NCI-H1930 (cell line): ENCODE results near the gene OSTF1.

Source experiments
- DNase-seq, 2 experiments: peaks; one replicate each; lab custom pipeline; 2025; lab: John Stamatoyannopoulos, UW

OSTF1 gene, protein sequence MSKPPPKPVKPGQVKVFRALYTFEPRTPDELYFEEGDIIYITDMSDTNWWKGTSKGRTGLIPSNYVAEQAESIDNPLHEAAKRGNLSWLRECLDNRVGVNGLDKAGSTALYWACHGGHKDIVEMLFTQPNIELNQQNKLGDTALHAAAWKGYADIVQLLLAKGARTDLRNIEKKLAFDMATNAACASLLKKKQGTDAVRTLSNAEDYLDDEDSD

DNA sequence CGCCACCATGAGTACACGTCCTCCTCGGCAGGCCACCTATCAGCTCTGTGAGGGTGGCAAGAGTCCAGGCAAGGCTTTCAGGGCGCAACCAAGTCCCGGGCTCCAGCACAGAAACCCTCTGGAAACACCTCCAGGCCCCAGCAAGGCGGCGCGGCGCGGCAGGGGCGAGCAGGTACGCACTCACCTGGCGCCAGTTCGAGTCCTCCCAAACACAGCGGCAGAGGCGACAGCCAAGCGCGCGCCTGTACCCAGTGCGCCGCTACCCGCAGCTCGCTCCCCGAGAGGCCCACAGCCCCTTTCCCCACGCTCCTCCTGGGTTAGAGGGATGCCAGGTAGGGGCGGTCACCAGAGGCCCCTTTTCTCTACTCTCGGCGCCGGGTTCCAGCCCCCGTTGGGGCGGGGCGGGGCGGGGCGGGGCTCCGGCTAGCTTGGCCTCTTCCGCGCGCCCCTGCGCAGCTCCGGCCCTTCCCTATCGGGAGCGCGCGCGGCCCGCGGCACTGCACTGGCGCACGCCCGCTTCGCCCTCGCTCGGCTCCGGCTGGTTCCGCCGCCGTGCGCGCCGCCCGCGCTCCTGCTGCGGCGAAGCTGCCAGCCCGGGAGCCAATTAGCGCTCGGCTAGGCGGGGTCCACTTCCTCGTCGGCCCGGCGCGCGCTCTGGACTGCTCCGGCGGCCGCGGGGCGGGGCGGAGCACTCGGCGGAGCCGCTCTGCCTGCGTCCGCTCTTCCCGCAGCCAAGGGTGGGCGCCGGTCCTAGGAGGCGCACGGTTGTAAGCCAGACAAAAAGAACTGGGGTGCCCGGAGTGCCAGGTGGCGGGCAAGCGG, at the start of gene OSTF1, which contains the start of gene NMRK1:
Gene OSTF1, plus strand, starts transcription at position 691 of the 822 bp plus-strand sequence. CDS start 179 bp downstream, outside the sequence.
Gene NMRK1, minus strand, starts transcription at position 332 of the 822 bp plus-strand sequence. CDS start 5,040 bp downstream, outside the sequence.
- peak; percentile 86 to 94 for DNase-seq

DNA sequence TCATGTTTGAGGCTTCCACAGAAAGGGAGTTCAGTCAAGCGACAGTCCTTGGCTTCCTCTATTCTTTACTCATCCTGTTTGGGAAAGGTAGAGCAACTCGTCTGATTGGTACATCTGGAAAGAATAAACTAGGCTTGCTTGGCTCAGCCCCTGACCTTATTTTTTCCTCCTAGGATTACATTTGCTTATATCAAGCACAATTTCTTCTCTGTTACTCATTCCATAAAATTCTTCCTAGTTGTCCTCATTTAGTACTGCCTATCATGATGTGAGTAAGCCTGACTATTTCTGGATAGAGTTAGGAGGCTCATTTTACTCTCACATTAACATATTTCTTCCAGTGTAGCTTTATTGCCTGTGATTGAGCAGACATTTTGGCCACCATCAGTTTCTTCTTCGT, 49.3 kb upstream of the OSTF1 start:
- no peak for DNase-seq

DNA sequence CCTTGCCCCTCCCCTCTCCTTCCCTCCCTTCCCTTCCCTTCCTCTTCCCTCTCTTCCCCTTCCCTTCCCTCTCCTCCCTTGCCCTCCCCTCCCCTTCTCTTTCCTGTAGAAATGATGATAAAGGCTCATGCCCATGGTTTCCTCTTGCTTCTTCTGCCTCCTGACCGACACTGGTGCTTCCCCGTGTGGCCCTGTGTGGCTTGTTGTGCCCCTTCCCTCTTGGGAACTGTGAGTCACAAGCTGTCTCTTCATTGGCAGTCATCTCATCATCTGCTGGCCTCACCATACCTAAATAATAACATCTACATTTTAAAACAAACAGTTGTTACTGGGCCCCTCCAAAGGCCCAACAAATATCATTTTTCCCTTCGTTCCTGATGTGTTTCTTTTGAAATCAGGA, 48.5 kb upstream of the OSTF1 start:
- no peak for DNase-seq

DNA sequence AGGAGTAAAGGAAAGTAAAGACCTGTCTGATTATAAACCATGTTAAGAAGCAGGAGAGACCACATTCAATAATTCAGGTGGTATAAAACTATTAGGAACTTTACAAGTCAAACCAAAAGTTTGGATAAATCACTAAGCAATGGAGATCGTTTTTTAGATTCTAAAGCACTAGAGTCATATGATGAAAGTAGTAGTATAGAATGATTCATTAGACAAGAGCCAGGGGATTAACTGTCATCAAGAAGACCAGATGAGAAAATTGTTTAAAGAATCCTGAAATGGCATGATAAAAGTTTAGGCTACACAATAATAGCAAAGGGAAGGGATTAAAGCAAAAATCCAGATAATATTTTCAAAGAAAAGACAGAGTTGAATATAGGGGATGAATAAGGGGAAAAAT, 47.3 kb upstream of the OSTF1 start:
- DNase-seq, result no peak

DNA sequence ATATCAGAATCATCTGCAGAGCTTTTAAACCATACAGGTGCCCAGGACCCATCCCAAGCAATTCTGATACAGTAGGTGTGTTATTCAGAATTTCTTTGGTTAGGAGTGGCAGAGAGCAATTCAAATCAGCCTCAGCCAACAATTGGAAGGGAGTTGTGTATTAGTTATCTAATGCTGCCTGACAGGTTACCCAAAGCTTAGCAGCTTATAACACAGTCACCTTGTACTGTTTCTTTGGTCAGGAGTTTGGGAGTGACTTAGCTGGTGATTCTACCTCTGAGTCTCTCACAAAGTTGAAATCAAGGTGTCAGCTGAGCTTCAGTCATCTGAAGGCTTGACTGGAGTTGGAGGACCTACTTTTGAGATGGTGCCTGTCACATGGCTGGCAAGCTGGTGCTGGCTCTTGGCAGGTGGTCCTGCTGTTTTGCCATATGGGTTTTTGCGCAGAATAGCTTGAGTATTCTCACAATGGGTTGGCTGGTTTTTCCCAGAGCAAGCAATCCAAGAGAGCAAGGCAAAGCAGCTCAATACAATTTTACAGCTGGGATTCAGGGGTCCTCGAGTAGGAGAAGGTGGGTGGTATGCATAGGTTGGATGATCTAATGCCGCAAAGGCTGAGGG, 41.5 kb upstream of the OSTF1 start:
- no peak for DNase-seq

DNA sequence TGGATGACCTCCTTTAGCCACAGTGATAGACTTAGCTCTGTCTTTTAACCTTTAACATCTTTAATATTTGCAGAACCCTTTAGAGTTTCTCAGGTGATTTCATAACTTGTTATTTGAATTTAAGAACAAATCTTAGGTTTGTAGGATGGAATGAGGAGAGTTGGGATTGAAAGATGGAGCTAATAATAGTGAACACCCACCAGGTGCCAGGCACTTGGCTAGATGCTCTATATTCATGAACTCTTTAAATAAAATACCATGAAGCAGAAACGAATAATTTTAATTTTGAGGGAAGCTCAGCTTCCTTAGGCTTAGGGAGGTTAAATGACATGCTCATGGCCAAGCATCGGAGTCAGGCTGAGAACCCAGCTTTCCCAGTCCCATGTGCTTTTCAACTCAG, 40.8 kb upstream of the OSTF1 start:
- DNase-seq, result no peak

DNA sequence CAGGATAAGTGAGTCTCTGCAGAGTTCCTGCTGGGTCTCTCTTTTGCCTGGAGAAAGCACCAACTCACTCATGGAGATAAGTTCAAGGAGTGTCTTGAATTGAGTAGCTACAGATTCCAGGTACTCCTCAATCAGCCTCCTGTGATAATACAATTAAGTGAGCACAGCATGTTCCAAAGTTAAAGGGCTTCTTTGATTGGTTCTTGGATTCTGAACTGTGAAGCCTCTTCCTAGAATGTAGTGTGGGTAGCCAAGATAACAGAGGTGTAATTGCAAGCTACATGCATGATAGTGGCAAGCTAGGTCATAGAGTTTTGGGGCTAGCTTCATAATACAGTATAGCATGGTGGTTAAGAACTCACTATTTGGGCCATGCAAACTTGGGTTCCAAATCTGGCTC, 37.0 kb upstream of the OSTF1 start:
- DNase-seq, result no peak

DNA sequence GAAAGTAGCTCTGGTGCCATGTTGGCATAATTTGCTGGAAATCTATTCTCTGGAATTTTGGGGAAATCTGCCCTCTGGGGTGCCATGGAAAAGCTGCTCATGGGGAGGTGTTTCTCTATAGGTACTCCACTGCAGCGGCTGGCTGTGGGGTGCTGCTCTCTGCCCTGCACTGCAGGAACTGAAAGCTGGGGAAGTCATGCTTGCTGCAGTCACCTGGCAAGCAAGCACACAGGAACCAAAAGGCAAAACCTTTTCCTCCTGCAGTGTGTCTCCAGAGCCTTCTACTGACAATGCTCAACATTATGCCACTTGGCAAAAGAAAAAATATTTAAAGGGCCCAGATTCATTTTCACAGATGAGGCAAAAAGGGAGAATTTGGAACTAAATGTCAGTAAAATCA, 34.4 kb upstream of the OSTF1 start:
- no peak for DNase-seq

DNA sequence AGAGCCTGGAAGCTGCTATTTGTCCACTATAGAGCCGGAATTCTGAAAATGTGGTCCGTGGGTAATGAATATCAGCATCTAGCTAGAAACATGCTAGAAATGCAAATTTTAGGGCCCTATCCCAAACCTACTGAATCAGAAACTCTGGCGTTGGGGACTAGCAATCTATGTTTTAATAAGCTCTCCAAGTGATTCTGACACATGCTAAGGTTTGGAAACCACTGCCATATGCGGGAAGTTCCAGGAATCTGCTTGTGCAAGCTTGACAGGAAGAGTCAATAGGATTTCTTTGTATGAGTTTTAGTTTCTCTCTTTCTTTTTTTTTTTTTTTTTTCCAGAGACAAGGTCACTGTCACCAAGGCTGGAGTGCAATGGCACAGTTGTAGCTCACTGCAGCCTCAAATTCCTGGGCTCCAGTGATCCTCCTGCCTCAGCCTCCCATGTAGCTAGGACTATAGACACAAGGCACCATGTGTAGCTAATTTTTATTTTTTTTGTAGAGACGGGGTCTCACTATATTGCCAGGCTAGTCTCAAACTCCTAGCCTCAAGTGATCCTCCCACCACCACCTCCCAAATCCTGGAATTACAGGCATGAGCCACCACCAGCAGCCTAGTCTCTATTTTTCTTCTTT, 33.8 kb upstream of the OSTF1 start:
- no peak for DNase-seq

DNA sequence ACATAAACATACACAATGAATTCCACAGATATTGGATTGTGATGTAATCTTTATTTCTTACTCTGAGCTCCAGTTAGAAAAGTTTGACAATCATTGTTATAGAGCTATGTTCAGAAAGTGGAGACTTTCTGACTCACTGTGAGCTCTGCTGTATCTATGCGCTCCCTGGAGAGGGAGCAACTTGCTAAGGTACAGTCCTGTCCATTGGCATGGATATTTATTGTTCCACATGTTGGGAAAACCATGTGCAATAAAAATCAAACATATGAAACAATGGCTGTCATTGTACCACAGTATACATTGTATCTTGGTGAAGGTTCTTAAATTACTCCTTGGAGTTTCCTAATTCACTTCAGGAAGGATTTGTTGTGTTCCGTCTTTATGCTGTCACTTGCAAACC, 27.1 kb upstream of the OSTF1 start:
- DNase-seq, result no peak

DNA sequence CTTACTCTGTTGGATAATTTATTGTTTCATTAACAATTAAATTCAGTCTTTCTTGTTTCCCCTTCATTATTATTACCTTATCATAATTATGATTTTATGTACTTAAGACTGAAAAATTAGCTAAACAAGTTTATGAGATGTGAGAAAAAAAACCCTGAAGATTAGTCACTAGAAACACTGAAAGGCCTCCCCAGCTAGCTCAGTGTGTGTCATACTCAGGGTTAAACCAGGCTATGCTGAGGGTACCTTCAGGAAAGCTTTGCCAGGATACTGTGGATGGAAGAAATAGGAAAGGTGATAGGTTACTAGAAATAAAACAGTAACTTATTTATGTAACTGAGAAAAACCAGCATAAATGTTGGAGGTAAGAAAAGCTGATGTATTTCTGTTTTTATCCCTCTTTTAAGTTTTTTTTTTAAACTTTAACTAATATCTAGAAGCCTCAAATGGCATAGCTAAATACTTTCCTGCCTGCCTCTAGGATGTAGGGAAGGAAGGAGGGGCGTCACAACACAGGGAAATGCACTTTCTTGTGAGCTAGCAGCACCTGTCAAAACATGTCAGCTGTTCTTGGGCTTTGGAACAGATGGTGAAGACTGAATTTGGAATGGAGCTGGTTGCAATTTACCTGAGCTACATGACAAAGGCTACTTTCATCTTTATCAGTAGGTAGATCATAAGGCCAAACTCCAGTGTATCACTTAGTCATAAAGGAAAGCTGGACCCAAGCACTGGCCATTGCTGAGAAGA, 24.6 kb upstream of the OSTF1 start:
- no peak for DNase-seq

DNA sequence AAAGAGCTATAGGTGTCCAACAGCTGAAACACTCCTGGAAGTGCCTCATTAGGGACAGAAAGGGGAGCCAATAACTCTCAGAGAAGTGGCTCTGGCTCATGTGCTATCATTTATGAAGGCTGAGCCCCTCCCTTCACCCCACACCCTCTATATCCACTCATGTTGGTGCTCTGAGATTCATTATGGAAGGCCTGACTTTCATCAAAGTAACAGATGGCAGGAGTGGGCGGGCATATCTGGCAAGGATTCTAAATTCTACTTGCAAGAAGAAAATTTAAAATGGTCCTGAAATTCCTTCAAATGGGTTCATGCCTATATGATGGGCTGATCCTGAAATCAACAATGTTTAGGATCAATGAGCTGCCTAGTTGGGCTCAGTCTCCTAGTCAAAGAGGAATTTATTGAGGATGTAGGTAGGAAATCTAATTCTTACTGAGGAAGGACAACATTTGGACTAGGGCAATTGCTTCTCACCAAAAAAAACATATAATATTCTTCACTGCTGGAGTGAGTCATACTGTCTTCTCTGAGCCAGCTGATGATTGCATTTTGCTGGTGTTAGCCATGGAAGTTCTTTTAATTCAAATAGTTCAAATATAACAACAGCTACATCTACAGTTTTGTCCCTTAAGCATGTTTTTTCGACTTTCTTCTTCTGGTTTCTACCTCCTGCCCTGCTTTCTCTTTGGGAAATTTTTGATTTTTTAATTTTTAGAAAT, 23.8 kb upstream of the OSTF1 start:
- no peak for DNase-seq

DNA sequence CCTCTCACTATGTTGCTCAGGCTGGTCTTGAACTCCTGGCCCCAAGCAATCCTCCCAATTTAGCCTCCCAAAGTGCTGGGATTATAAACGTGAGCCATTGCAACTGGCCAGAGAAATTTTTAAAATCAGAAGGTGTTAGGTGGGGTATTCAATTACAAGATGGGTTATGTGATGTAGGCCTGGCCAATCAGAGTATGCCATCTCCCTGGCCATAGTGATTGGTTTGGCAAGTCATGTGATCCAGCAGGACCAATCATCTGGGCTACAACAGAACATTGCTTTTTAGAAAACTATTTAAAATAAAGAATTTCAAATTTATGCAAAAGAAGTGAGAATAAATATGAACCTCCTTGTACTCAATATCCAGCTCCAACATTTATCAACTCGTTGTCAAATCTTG, 22.8 kb upstream of the OSTF1 start:
- no peak for DNase-seq

DNA sequence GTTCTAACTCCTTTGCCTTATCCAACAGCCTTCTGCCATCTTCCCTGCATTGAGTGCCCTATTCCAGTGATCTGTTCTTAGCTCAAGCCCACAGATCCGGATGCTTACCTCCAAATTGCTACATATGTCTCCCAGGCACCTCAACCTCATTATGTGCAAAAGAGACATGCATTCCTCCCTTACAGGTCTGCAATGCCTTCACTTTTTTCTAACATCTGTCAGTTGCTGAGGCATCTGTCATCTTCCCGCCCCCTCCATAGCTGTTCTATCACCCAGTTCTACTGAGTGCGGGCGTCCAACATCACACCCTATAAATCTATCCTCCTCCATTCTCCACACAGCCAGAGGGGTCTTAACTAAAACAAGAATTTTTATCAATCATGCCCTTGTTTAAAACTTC, 20.4 kb upstream of the OSTF1 start:
- DNase-seq, result no peak

DNA sequence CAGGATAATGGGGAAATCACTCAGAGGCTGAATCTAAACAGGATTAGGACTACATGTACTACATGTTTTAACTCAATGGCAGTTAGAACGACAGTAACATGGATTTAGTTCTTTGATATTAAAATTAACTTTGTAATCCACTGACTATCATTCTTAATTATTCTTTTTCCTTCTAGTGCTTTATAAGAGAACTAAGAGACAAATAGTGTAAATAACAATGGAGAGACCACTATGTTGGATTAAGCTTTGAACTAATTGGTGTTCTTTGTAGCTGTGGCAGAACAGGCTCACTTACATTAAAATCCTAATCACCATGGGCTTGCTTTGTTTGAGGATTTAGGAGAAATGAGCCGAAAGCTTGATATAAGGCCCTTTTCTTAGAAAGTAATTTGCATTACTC, 19.1 kb upstream of the OSTF1 start:
- DNase-seq, result no peak

DNA sequence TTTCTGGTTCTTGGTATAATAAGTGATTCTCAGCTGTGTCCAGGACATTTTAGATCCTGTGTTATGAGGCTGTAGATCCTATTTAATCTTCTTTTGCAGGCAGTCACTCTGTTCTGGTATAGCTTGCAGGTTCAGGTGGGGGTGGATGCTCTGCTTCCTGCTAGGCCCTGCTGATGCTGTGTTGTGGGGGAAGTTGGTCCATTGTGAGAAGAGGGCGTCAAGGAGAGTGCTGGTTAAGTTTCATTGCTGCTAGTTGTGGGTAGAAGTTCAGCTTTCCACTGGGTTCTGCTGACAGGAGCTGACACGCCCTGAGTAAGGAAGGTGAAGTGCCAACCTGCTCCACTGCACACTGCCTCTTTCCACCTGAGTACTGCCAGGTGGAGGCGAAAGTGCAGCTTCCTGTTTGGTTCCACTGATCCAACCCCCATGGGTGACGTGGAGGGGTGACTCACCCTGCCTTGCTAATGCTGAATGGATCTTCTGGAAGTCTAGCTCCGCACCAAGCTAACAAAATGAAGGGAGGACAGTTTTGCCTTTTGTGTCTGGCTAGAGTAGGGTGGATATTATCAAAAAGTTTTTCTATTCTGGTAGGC, 16.7 kb upstream of the OSTF1 start:
- DNase-seq, result no peak

DNA sequence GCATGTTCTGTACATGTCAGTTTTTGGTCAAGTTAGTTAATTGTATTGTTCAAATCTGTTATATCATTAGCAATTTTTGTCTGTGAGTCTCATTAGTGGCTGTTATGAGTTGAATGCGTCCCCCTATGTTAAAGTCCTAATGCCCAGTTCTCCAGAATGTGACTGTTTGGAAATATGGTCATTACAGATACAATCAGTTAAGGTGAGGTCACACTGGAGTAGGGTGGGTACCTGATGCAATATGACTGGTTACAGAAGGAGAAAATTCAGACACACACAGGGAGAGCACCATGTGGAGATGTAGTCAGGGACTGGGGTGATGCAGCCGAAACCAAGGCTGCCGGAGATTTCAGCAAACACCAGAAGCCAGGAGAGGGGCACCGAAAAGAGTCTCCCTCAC, 15.4 kb upstream of the OSTF1 start:
- DNase-seq, result no peak

DNA sequence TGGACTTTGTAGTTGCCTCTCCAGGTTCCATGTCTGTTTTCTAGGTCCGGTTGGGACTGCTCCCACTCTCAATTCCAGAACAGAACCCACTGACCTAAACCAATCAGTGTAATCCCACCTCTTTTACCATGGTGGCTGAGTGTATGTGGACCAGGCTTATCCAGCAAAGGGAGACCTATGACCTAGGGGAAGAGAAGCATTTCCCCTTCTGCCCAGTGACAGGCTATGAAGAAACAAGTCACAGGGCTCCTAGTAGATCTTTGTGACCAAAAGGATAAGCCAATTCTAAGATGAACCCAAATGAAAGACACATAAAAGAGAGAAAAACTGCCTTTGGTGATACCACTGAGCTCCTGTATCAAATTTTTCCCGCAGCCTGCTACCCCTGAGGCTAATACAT, 6.7 kb upstream of the OSTF1 start:
- DNase-seq, result no peak

DNA sequence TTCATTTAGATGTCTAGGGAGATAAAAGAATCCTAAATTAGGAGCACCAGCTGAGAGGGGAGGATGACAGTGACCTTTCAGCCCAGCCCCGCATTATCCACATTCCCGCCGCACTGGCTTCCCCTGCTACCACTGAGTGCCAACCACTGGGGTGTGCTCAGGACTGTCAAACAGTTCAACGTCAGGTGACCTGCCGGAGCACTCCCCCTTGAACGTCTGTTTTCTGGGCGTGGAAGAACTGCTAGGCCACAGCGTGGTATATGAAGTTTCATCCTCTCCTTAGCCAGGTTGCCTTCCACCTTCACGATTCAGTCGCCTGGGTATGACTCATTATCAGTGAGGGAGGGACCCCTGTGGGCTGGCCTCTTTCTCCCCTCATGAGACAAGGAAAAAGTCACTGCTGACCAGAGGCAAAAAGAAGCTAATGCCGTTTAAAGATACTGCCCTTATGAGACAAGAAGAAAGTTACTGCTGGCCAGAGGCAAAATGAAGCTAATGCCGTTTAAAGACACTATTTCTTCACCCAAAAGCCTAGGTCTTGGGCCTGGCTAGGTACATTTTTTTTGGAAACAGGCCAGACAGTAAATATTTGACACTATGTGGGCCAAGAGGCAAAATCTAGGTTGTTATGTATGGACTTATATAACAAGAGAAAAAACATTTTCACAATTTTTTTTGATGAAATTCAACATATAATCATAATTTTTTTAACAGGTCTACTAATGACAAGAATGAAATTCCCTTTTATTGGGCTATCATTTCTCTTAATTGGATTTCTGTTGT, 4.9 kb upstream of the OSTF1 start:
- no peak for DNase-seq

DNA sequence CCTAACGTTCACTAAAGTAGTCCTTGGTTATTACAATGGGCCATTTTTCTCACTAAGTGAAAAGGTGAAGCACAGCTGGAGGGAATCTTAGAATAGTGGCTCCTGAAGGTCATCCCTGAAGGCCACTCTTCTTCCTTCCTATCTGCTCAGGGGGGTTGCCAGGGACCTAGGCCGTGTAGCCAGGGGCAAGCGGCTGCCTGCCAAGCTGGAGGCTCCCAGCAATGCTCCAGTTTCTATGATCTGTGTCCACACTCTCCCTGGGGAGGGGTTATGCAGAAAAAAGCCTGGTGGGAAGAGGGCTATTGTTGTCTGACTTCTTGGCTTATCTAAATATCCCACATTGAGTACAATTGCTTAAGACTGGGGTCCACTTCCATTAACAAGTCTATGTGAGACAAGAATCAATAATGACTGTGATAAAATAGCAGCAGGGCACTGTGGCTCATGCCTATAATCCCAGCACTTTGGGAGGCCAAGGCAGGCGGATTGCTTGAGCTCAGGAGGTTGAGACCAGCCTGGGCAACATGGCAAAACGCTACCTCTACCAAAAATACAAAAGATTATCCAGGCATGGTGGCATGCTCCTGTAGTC, 4.1 kb upstream of the OSTF1 start:
- no peak for DNase-seq
